K562 treated with DMSO at 1 percent for 12 hours (cell line): ENCODE data around the gene SDHAF1. TPM values are rescaled to one million over a fixed set of nuclear protein-coding genes. Genes with fewer than 3 reads are reported as not detected.

ENCODE experiments used
- total RNA-seq: library from RNA; unstranded; fragments of 300-600 nt; gene quantifications from 2 replicates; pipeline ENCODE4 v1.2.3, GENCODE V29; 2022; ENCODE audit not compliant: insufficient read depth

Gene SDHAF1
- 49.4 and 74.2 TPM in 2 replicates for total RNA-seq

GRCh38 chr19:35995048-35995993 is at the start of gene SDHAF1:
TSS of gene SDHAF1 (plus strand) at chr19:35995188. CDS start at chr19:35995275, 87 bp downstream.

GRCh38 chr19:36008336-36008978 is 13.5 kb downstream of the SDHAF1 start, which contains the start of gene SYNE4:
TSS of gene SYNE4 (minus strand) at chr19:36008813. CDS start at chr19:36008681, 132 bp downstream.

GRCh38 chr19:36014012-36014924 is 19.3 kb downstream of the SDHAF1 start, which contains the start of gene ALKBH6:
TSS of gene ALKBH6 (minus strand) at chr19:36014213. CDS start at chr19:36013397, 816 bp downstream.

GRCh38 chr19:36032251-36033104 is 37.5 kb downstream of the SDHAF1 start, which contains the start of gene CLIP3:
TSS of gene CLIP3 (minus strand) at chr19:36032873. CDS start at chr19:36032357, 516 bp downstream.

Other genes with a start within 250 kb of the SDHAF1 start
- gene U2AF1L4, start 249.8 kb upstream of the SDHAF1 start, total RNA-seq, result 4.5 and 8.7 TPM in 2 replicates
- 21.0 and 49.5 TPM in 2 replicates for gene PSENEN, start 249.5 kb upstream of the SDHAF1 start, total RNA-seq
- gene LIN37, start 246.6 kb upstream of the SDHAF1 start, total RNA-seq, result 24.0 and 25.9 TPM in 2 replicates
- not detected in 2 replicates for gene HSPB6, start 238.2 kb upstream of the SDHAF1 start, total RNA-seq
- gene PROSER3, start 237.0 kb upstream of the SDHAF1 start, total RNA-seq, result 5.4 and 18.6 TPM in 2 replicates
- gene ARHGAP33, start 219.6 kb upstream of the SDHAF1 start, total RNA-seq, result 4.2 and 5.9 TPM in 2 replicates
- gene PRODH2, start 182.3 kb upstream of the SDHAF1 start, total RNA-seq, result not detected in 2 replicates
- 1.3 and 1.9 TPM in 2 replicates for gene NPHS1, start 142.7 kb upstream of the SDHAF1 start, total RNA-seq
- 0.20 TPM in 1 of 2 replicates, not detected in the other for gene KIRREL2, start 138.3 kb upstream of the SDHAF1 start, total RNA-seq
- gene APLP1, start 126.6 kb upstream of the SDHAF1 start, total RNA-seq, result 7.4 and 15.0 TPM in 2 replicates
- gene NFKBID, start 94.6 kb upstream of the SDHAF1 start, total RNA-seq, result 5.8 and 7.3 TPM in 2 replicates
- gene HCST, start 92.7 kb upstream of the SDHAF1 start, total RNA-seq, result not detected in 2 replicates
- 18.6 and 31.0 TPM in 2 replicates for gene TYROBP, start 86.9 kb upstream of the SDHAF1 start, total RNA-seq
- gene LRFN3, start 58.8 kb upstream of the SDHAF1 start, total RNA-seq, result not detected in 2 replicates
- 0.46 TPM in 1 of 2 replicates, not detected in the other for gene SYNE4, start 13.6 kb downstream of the SDHAF1 start, total RNA-seq
- 35.2 and 37.1 TPM in 2 replicates for gene ALKBH6, start 19.0 kb downstream of the SDHAF1 start, total RNA-seq
- gene CLIP3, start 37.7 kb downstream of the SDHAF1 start, total RNA-seq, result 0.53 and 2.6 TPM in 2 replicates
- 2.6 and 5.0 TPM in 2 replicates for gene THAP8, start 59.1 kb downstream of the SDHAF1 start, total RNA-seq
- gene WDR62, start 59.7 kb downstream of the SDHAF1 start, total RNA-seq, result 19.3 and 36.3 TPM in 2 replicates
- not detected in 2 replicates for gene OVOL3, start 116.0 kb downstream of the SDHAF1 start, total RNA-seq
- 103 and 135 TPM in 2 replicates for gene POLR2I, start 119.7 kb downstream of the SDHAF1 start, total RNA-seq
- 57.0 and 83.4 TPM in 2 replicates for gene TBCB, start 120.3 kb downstream of the SDHAF1 start, total RNA-seq
- 204 and 224 TPM in 2 replicates for gene CAPNS1, start 144.9 kb downstream of the SDHAF1 start, total RNA-seq
- not detected in 2 replicates for gene COX7A1, start 157.3 kb downstream of the SDHAF1 start, total RNA-seq
- 0.75 and 1.5 TPM in 2 replicates for gene ZNF565, start 219.5 kb downstream of the SDHAF1 start, total RNA-seq
- gene ZNF146, start 219.9 kb downstream of the SDHAF1 start, total RNA-seq, result 18.4 and 48.5 TPM in 2 replicates